Spleen (tissue), 11 donors: Measurements from ENCODE around the gene MATR3. TPM values are rescaled to one million over a fixed set of nuclear protein-coding genes. Genes with fewer than 3 reads are reported as not detected.

Experiments used
- DNase-seq: peaks from one replicate; pipeline ENCODE4 v3.0.0-alpha.2; 2020
- H3K27ac ChIP-seq, 8 donors: fragments of 200-600 bp; sonication (generic) in 7 of 8; 1 replicate in 4 of 8; 2 replicates in 4 of 8; pipeline versions ENCODE4 v1.5.0 to v1.8.0; 2016 to 2021; ENCODE audit warnings: inconsistent platforms in 4 of 8, mild to moderate bottlenecking in 4 of 8, moderate library complexity in 1 of 8
- H3K27me3 ChIP-seq, 7 donors: fragments of 200-600 bp; sonication (generic) in 6 of 7; replicated peaks in 1 of 7; 1 replicate in 4 of 7; 2 replicates in 3 of 7; pipeline versions ENCODE4 v1.5.0 to v1.8.0; 2016 to 2021; ENCODE audit warnings: inconsistent platforms in 3 of 7, mild to moderate bottlenecking in 1 of 7
- H3K36me3 ChIP-seq, 6 donors: fragments of 200-600 bp; sonication (generic) in 5 of 6; 1 replicate in 4 of 6; 2 replicates in 2 of 6; pipeline versions ENCODE4 v1.5.0 to v1.8.0; 2016 to 2021; ENCODE audit warnings: inconsistent platforms in 2 of 6
- H3K4me1 ChIP-seq, 6 donors: fragments of 200-600 bp; sonication (generic) in 5 of 6; 1 replicate in 3 of 6; 2 replicates in 3 of 6; pipeline versions ENCODE4 v1.5.0 to v1.8.0; 2016 to 2021; ENCODE audit warnings: inconsistent platforms in 3 of 6
- H3K4me3 ChIP-seq, 8 donors: fragments of 200-600 bp; sonication (generic) in 7 of 8; 1 replicate in 4 of 8; 2 replicates in 4 of 8; pipeline versions ENCODE4 v1.5.0 to v1.8.0; 2016 to 2021; ENCODE audit warnings: inconsistent platforms in 4 of 8, mild to moderate bottlenecking in 4 of 8, moderate library complexity in 2 of 8
- H3K9me3 ChIP-seq, 8 donors: fragments of 200-600 bp; sonication (generic) in 7 of 8; 1 replicate in 4 of 8; 2 replicates in 4 of 8; pipeline versions ENCODE4 v1.5.0 to v1.8.0; 2016 to 2021; ENCODE audit warnings: inconsistent platforms in 4 of 8
- CTCF ChIP-seq, 11 experiments: fragments of 200-600 bp in 7 of 11; fragments of 450-650 bp in 4 of 11; sonication (generic) in 4 of 11; IDR thresholded peaks in 8 of 11; conservative IDR thresholded peaks in 3 of 11; 1 replicate in 7 of 11; 2 replicates in 4 of 11; pipeline versions ENCODE4 v1.4.0 to v1.8.0; 2016 to 2021; ENCODE audit warnings: antibody characterized with exemption in 11 of 11, inconsistent platforms in 4 of 11, mild to moderate bottlenecking in 1 of 11
- POLR2A ChIP-seq, 3 donors: fragments of 450-650 bp; IDR thresholded peaks; one replicate each; pipeline ENCODE4 v1.5.1; 2017; ENCODE audit warnings: antibody characterized with exemption in 3 of 3, mild to moderate bottlenecking in 1 of 3
- POLR2AphosphoS5 ChIP-seq, 3 donors: sonication (generic); formaldehyde crosslinking; IDR thresholded peaks; one replicate each; pipeline ENCODE4 v1.5.1; 2017; ENCODE audit warnings: antibody characterized with exemption in 3 of 3
- WGBS, 5 donors: extraction: QIAGEN DNeasy Blood & Tissue Kit in 3 of 5; methylation state at CpG; one replicate each; pipeline versions ENCODE4 v1.1.5 to v1.1.7; 2013 to 2018; 5-methylcytosine and 5-hydroxymethylcytosine counted together
- intact Hi-C: fragments of 100-400 bp; cut with DNase I; formaldehyde crosslinking; loops from one replicate; pipeline ENCODE4 v1.15.0; 2023; ENCODE audit warnings: low total_unique reads
- polyA plus RNA-seq, 3 donors: library from polyadenylated mRNA; stranded (reverse); fragments of 200-250 nt; gene quantifications; one replicate each; pipeline ENCODE4 v1.2.1, GENCODE V29; 2013
- total RNA-seq, 7 donors: library from RNA; depleted of rRNA in 3 of 7; stranded (reverse); fragments of >200 nt in 3 of 7; fragmentation: NEBNext Ultra II Directional in 4 of 7; extraction: Animal tissue kit (Norgen Biotek cat#: 25700) in 4 of 7; gene quantifications; one replicate each; pipeline versions ENCODE4 v1.1.0 to v1.2.1, GENCODE V29; 2016 to 2021
- donor health status: healthy with polysubstance abuse.
- donor health status: DM: no; HTN: no; CAD: no; lungs with moderate emphysema.
- donor health status: DM: no; HTN: no; CAD: no.
- donor health status: Bipolar disorder and iron deficiency.
- donor health status: healthy.
- donor health status: DM: no; HTN: no; CAD: no.
- donor health status: DM: yes; HTN: yes; CAD: no.

The MATR3 gene
- total and polyA plus RNA-seq, 10 donors: 114 to 251 (median 206) TPM

- H3K27ac ChIP-seq: no peak overlapping the region
- H3K4me1 ChIP-seq: no peaks in the 10 kb centered on the region
- 62 to 90% (median 77%) methylated on average over 3 of the region's 3 CpGs for WGBS, 5 donors
- DNase-seq: no peak
- no peaks in the 10 kb centered on the region for H3K27me3 ChIP-seq
- no peak overlapping the region for H3K4me3 ChIP-seq
- H3K9me3 ChIP-seq: peaks cover 0 to 5% (median 0%) of the 10 kb centered on the region in 8 donors
- TF ChIP-seq POLR2A (IDR thresholded peaks at IDR 0.05) (no peak), CTCF (IDR thresholded peaks at IDR 0.05 in 8 of 11, conservative IDR thresholded peaks at IDR 0.05 in 3 of 11) (no peak), POLR2AphosphoS5 (IDR thresholded peaks at IDR 0.05) (no peak)
- intact Hi-C loops: no loop called here
- H3K36me3 ChIP-seq: peaks cover 0 to 84% (median 40%) of the 10 kb centered on the region in 6 donors
These were observed 10.0 kb upstream of the MATR3 start for GRCh38 chr5:139283252-139284166.

GRCh38 chr5:139284295-139284694, 9.2 kb upstream of the MATR3 start:
- Histone ChIP-seq H3K36me3 (peaks cover 0 to 76% (median 33%) of the 10 kb centered on the region in 6 donors), H3K4me3 (no peak overlapping the region), H3K9me3 (peaks cover 0 to 5% (median 0%) of the 10 kb centered on the region in 8 donors), H3K4me1 (no peaks in the 10 kb centered on the region), H3K27me3 (no peaks in the 10 kb centered on the region), H3K27ac (no peak overlapping the region)
- intact Hi-C loops: no loop called here
- no peak for DNase-seq
- 88 to 99% (median 95%) methylated on average over 8 of the region's 8 CpGs for WGBS, 5 donors
- no peak for TF ChIP-seq CTCF (IDR thresholded peaks at IDR 0.05 in 8 of 11, conservative IDR thresholded peaks at IDR 0.05 in 3 of 11)
- TF ChIP-seq POLR2AphosphoS5 (IDR thresholded peaks at IDR 0.05): no peak
- no peak for TF ChIP-seq POLR2A (IDR thresholded peaks at IDR 0.05)

GRCh38 chr5:139285651-139286392, 7.7 kb upstream of the MATR3 start:
- Histone ChIP-seq H3K36me3 (peaks cover 0 to 61% (median 22%) of the 10 kb centered on the region in 6 donors), H3K27ac (no peak overlapping the region), H3K4me1 (no peaks in the 10 kb centered on the region), H3K27me3 (no peaks in the 10 kb centered on the region), H3K9me3 (peaks cover 0 to 5% (median 0%) of the 10 kb centered on the region in 8 donors), H3K4me3 (no peak overlapping the region)
- TF ChIP-seq CTCF (IDR thresholded peaks at IDR 0.05 in 8 of 11, conservative IDR thresholded peaks at IDR 0.05 in 3 of 11): no peak
- no peak for TF ChIP-seq POLR2A (IDR thresholded peaks at IDR 0.05)
- no peak for TF ChIP-seq POLR2AphosphoS5 (IDR thresholded peaks at IDR 0.05)
- intact Hi-C loops: no loop called here
- 73 to 92% (median 82%) methylated on average over 3 of the region's 3 CpGs for WGBS, 5 donors
- no peak for DNase-seq
